Neural cell (in vitro differentiated cells): Measurements from ENCODE around the gene LRGUK.

Experiments used
- CTCF ChIP-seq: fragments of 450-650 bp; IDR thresholded peaks from 2 replicates; pipeline ENCODE4 v1.5.1; 2014; ENCODE audit warnings: antibody characterized with exemption, mild to moderate bottlenecking, moderate library complexity; ENCODE audit not compliant: poor library complexity, severe bottlenecking
- EP300 ChIP-seq: fragments of 450-650 bp; conservative IDR thresholded peaks from 2 replicates; pipeline ENCODE4 v1.6.1; 2014; ENCODE audit warnings: antibody characterized with exemption, mild to moderate bottlenecking, moderate library complexity; ENCODE audit not compliant: poor library complexity, severe bottlenecking
- EZH2 ChIP-seq: fragments of 200-600, 300-800 bp; shearing (Covaris generic), sonication (generic); IDR thresholded peaks from 2 replicates; pipeline ENCODE4 v1.6.1; 2014; ENCODE audit warnings: antibody characterized with exemption, low read length, borderline replicate concordance, mild to moderate bottlenecking; ENCODE audit not compliant: insufficient read depth, poor library complexity, severe bottlenecking
- MXI1 ChIP-seq: fragments of 450-650 bp; conservative IDR thresholded peaks from 2 replicates; pipeline ENCODE4 v1.6.1; 2014; ENCODE audit warnings: antibody characterized with exemption, mild to moderate bottlenecking; ENCODE audit not compliant: poor library complexity, severe bottlenecking
- RAD21 ChIP-seq: fragments of 450-650 bp; conservative IDR thresholded peaks from 2 replicates; pipeline ENCODE4 v1.6.1; 2014; ENCODE audit warnings: antibody characterized with exemption, mild to moderate bottlenecking, moderate library complexity
- TAF1 ChIP-seq: IDR thresholded peaks from 2 replicates; pipeline ENCODE4 v1.6.1; 2012; ENCODE audit warnings: low read depth

- TF ChIP-seq RAD21, result no peak
- TF ChIP-seq CTCF, result no peak
- no peak for TF ChIP-seq EP300
- no peak for TF ChIP-seq EZH2
- no peak for TF ChIP-seq MXI1
- no peak for TF ChIP-seq TAF1
These were observed 23.0 kb upstream of the LRGUK start for GRCh38 chr7:134104166-134104565.
